Amygdala (tissue), 56 donors: Measurements from ENCODE around the gene AFF4.
A peak's percentile ranks its signal among the peaks of the same experiment; 100 is the strongest.
"Not testable (repeated sequence)": the region's sequence is repeated elsewhere in the genome, so short reads cannot be mapped to it uniquely, and the experiment has no call there.

Source experiments
- DNase-seq, 56 donors: peaks; one replicate each; lab custom pipeline; 2025; lab: John Stamatoyannopoulos, UW

Gene AFF4

GRCh38 chr5:132859889-132860437 is 103.5 kb downstream of the AFF4 start:
- no peak for DNase-seq

GRCh38 chr5:132856011-132856410 is 107.4 kb downstream of the AFF4 start:
- no peak for DNase-seq

- DNase-seq = not testable (repeated sequence)
Observed at GRCh38 chr5:132854992-132855391, 108.4 kb downstream of the AFF4 start.

GRCh38 chr5:132854301-132854700 is 109.1 kb downstream of the AFF4 start:
- no peak for DNase-seq

- DNase-seq = no peak
Observed at GRCh38 chr5:132853790-132854189, 109.6 kb downstream of the AFF4 start.

GRCh38 chr5:132853323-132853722 is 110.1 kb downstream of the AFF4 start:
- no peak for DNase-seq

- no peak for DNase-seq
Observed at GRCh38 chr5:132850066-132850465, 113.4 kb downstream of the AFF4 start.

GRCh38 chr5:132849347-132849746 is 114.1 kb downstream of the AFF4 start:
- no peak for DNase-seq

GRCh38 chr5:132848270-132848669 is 115.2 kb downstream of the AFF4 start:
- DNase-seq = no peak

GRCh38 chr5:132841305-132841704 is 122.1 kb downstream of the AFF4 start:
- no peak for DNase-seq

GRCh38 chr5:132840896-132841295 is 122.5 kb downstream of the AFF4 start:
- no peak for DNase-seq

GRCh38 chr5:132840313-132840712 is 123.1 kb downstream of the AFF4 start:
- no peak for DNase-seq

- no peak for DNase-seq
Observed at GRCh38 chr5:132839426-132840301, 123.8 kb downstream of the AFF4 start.

GRCh38 chr5:132838516-132839282 is 124.7 kb downstream of the AFF4 start:
- no peak for DNase-seq

- no peak for DNase-seq
Observed at GRCh38 chr5:132837868-132838267, 125.6 kb downstream of the AFF4 start.

GRCh38 chr5:132836852-132837251 is 126.6 kb downstream of the AFF4 start:
- DNase-seq = no peak

- no peak for DNase-seq
Observed at GRCh38 chr5:132834057-132834456, 129.4 kb downstream of the AFF4 start.

- no peak for DNase-seq
Observed at GRCh38 chr5:132832612-132833011, 130.8 kb downstream of the AFF4 start.

- DNase-seq = no peak
Observed at GRCh38 chr5:132831095-132831860, 132.2 kb downstream of the AFF4 start.

GRCh38 chr5:132830436-132831094 is 132.9 kb downstream of the AFF4 start, which contains the start of gene SHROOM1:
TSS of gene SHROOM1 (minus strand) at chr5:132830647. CDS start at chr5:132826140, 4,507 bp downstream.
- peak in 11 of 56 donors; percentile 23 to 63 (median 44) for DNase-seq
